H1 (cell line): ENCODE measurements around the gene PPP1CB. TPM values are rescaled to one million over a fixed set of nuclear protein-coding genes. Genes with fewer than 3 reads are reported as not detected.

Experiments
- CTCF ChIA-PET: fragments of 300-600 bp; sonication (Branson Sonifier 250); formaldehyde crosslinking; loops from one replicate; lab custom pipeline; 2021; ENCODE audit not compliant: partially characterized antibody; lab: Charles Lee
- POLR2A ChIA-PET: fragments of 300-600 bp; sonication (Branson Sonifier 250); formaldehyde crosslinking; loops from one replicate; lab custom pipeline; 2021; ENCODE audit warnings: inconsistent platforms; ENCODE audit not compliant: partially characterized antibody; lab: Charles Lee
- DNase-seq, 2 experiments: peaks; one replicate each; pipeline versions ENCODE4 v3.0.0 to v3.0.0-alpha.2; 2010 to 2022; ENCODE audit warnings: low spot score in 2 of 2, low read depth in 1 of 2, mixed read lengths in 1 of 2
- FAIRE-seq: peaks from 2 replicates; lab custom pipeline; 2011; peaks lifted over from hg19 to GRCh38; lab: Jason Lieb, UNC
- H2AFZ ChIP-seq: 2 replicates; pipeline ENCODE4 v1.8.1; 2012; ENCODE audit warnings: low read length, inconsistent platforms
- H2AK5ac ChIP-seq: 2 replicates; pipeline ENCODE4 v1.6.1; 2013; ENCODE audit warnings: low read depth, low read length
- H2BK120ac ChIP-seq: replicated peaks from 2 replicates; pipeline ENCODE3; 2013; ENCODE audit warnings: low read depth, low read length, inconsistent platforms
- H2BK12ac ChIP-seq: 2 replicates; pipeline ENCODE4 v1.6.1; 2013; ENCODE audit warnings: low read depth, low read length
- H2BK15ac ChIP-seq: 2 replicates; pipeline ENCODE4 v1.6.1; 2013; ENCODE audit warnings: low read length
- H2BK20ac ChIP-seq: 2 replicates; pipeline ENCODE4 v1.6.1; 2013; ENCODE audit warnings: low read length
- H2BK5ac ChIP-seq: 2 replicates; pipeline ENCODE4 v1.6.1; 2013; ENCODE audit warnings: low read depth, low read length
- H3K14ac ChIP-seq: 2 replicates; pipeline ENCODE4 v1.6.1; 2013; ENCODE audit warnings: inconsistent platforms; ENCODE audit not compliant: insufficient read length
- H3K18ac ChIP-seq: 2 replicates; pipeline ENCODE4 v1.6.1; 2013; ENCODE audit warnings: low read length; ENCODE audit errors: extremely low read depth
- H3K23ac ChIP-seq: 2 replicates; pipeline ENCODE4 v1.6.1; 2013; ENCODE audit warnings: inconsistent platforms; ENCODE audit not compliant: insufficient read length
- H3K23me2 ChIP-seq: 2 replicates; pipeline ENCODE4 v1.6.1; 2013; ENCODE audit warnings: low read depth, low read length
- H3K27ac ChIP-seq: 2 replicates; pipeline ENCODE4 v1.6.1; 2011; ENCODE audit warnings: low read depth, low read length, inconsistent platforms
- H3K27me3 ChIP-seq, 4 experiments: replicated peaks in 1 of 4; 1 replicate in 1 of 4; 2 replicates in 3 of 4; pipeline versions ENCODE4 v1.6.1 to v1.8.1; 2011 to 2013; ENCODE audit warnings: low read length in 3 of 4, mild to moderate bottlenecking in 3 of 4, inconsistent platforms in 2 of 4, mixed read lengths in 2 of 4, moderate library complexity in 1 of 4; ENCODE audit not compliant: control insufficient read depth in 3 of 4, insufficient read depth in 3 of 4; ENCODE audit errors: extremely low read depth in 1 of 4
- H3K36me3 ChIP-seq, 4 experiments: 2 replicates each; pipeline versions ENCODE4 v1.6.1 to v1.8.1; 2011 to 2013; ENCODE audit warnings: mild to moderate bottlenecking in 4 of 4, low read length in 3 of 4, moderate library complexity in 2 of 4, control low read depth in 1 of 4, inconsistent platforms in 1 of 4; ENCODE audit not compliant: insufficient read depth in 4 of 4, control insufficient read depth in 2 of 4
- H3K4ac ChIP-seq: replicated peaks from 2 replicates; pipeline ENCODE3; 2013; ENCODE audit warnings: low read length, low read depth, mixed read lengths, inconsistent platforms; ENCODE audit not compliant: insufficient read length
- H3K4me1 ChIP-seq, 4 experiments: replicated peaks in 1 of 4; 1 replicate in 1 of 4; 2 replicates in 3 of 4; pipeline versions ENCODE4 v1.6.1 to v1.8.1; 2011 to 2013; ENCODE audit warnings: low read length in 3 of 4, inconsistent platforms in 2 of 4, mixed read lengths in 1 of 4; ENCODE audit not compliant: insufficient read depth in 4 of 4, control insufficient read depth in 3 of 4
- H3K4me2 ChIP-seq, 2 experiments: 2 replicates each; pipeline versions ENCODE4 v1.6.1 to v1.8.1; 2011 to 2013; ENCODE audit warnings: low read depth in 2 of 2, low read length in 2 of 2, control low read depth in 1 of 2, inconsistent platforms in 1 of 2, mild to moderate bottlenecking in 1 of 2; ENCODE audit not compliant: insufficient read depth in 1 of 2
- H3K4me3 ChIP-seq, 4 experiments: fragments of 200-600, 300-600 bp in 1 of 4; sonication (generic), shearing (Covaris generic), sonication (Bioruptor Twin) in 1 of 4; 2 replicates each; pipeline versions ENCODE4 v1.5.1 to v1.8.1; 2011 to 2016; ENCODE audit warnings: low read length in 4 of 4, low read depth in 3 of 4, control low read depth in 2 of 4, inconsistent platforms in 2 of 4, mild to moderate bottlenecking in 2 of 4, mixed read lengths in 1 of 4, moderate library complexity in 1 of 4; ENCODE audit not compliant: insufficient read depth in 2 of 4; ENCODE audit errors: extremely low read depth in 1 of 4
- H3K56ac ChIP-seq: replicated peaks from 2 replicates; pipeline ENCODE3; 2013; ENCODE audit warnings: low read depth, mild to moderate bottlenecking, mixed read lengths, low read length, inconsistent platforms; ENCODE audit not compliant: insufficient read length
- H3K79me1 ChIP-seq: 2 replicates; pipeline ENCODE4 v1.6.1; 2013; ENCODE audit warnings: low read depth, low read length, control low read depth
- H3K79me2 ChIP-seq, 2 experiments: 2 replicates each; pipeline versions ENCODE4 v1.6.1 to v1.8.1; 2012 to 2013; ENCODE audit warnings: low read length in 2 of 2, mild to moderate bottlenecking in 2 of 2, inconsistent platforms in 1 of 2; ENCODE audit not compliant: insufficient read depth in 2 of 2, control insufficient read depth in 1 of 2
- H3K9ac ChIP-seq, 4 experiments: replicated peaks in 1 of 4; 1 replicate in 1 of 4; 2 replicates in 3 of 4; pipeline versions ENCODE4 v1.6.1 to v1.8.1; 2011 to 2013; ENCODE audit warnings: low read depth in 3 of 4, low read length in 3 of 4, control low read depth in 2 of 4, mild to moderate bottlenecking in 2 of 4, moderate library complexity in 2 of 4, inconsistent platforms in 1 of 4; ENCODE audit errors: extremely low read depth in 1 of 4
- H3K9me3 ChIP-seq, 2 experiments: 2 replicates each; pipeline versions ENCODE4 v1.6.1 to v1.8.1; 2012 to 2013; ENCODE audit warnings: mild to moderate bottlenecking in 2 of 2, moderate library complexity in 2 of 2, control low read depth in 1 of 2, inconsistent platforms in 1 of 2, low read depth in 1 of 2, low read length in 1 of 2, mixed read lengths in 1 of 2; ENCODE audit not compliant: insufficient read depth in 2 of 2
- H4K20me1 ChIP-seq, 2 experiments: replicated peaks in 1 of 2; 2 replicates each; pipeline versions ENCODE3 to v1.8.1; 2011 to 2013; ENCODE audit warnings: inconsistent platforms in 2 of 2, low read length in 2 of 2, mild to moderate bottlenecking in 1 of 2; ENCODE audit not compliant: insufficient read depth in 2 of 2, control insufficient read depth in 1 of 2
- H4K5ac ChIP-seq: 2 replicates; pipeline ENCODE4 v1.6.1; 2013; ENCODE audit warnings: low read length, low read depth, mixed read lengths, inconsistent platforms; ENCODE audit not compliant: insufficient read length
- H4K8ac ChIP-seq: 2 replicates; pipeline ENCODE4 v1.8.0; 2013; ENCODE audit warnings: mild to moderate bottlenecking, moderate library complexity, low read length, inconsistent platforms; ENCODE audit not compliant: insufficient read depth; ENCODE audit errors: extremely low read depth
- H4K91ac ChIP-seq: replicated peaks from 2 replicates; pipeline ENCODE3; 2013; ENCODE audit warnings: low read length, mixed read lengths, inconsistent platforms; ENCODE audit not compliant: insufficient read length
- CHD1 ChIP-seq: IDR thresholded peaks from 2 replicates; pipeline ENCODE4 v1.6.1; 2012; ENCODE audit warnings: low read depth, low read length, improper control_type of control experiment
- GABPA ChIP-seq: IDR thresholded peaks from 2 replicates; pipeline ENCODE4 v1.6.1; 2011; ENCODE audit warnings: mild to moderate bottlenecking, low read length, moderate library complexity, borderline replicate concordance; ENCODE audit not compliant: insufficient read depth
- POLR2AphosphoS5 ChIP-seq: IDR thresholded peaks from 2 replicates; pipeline ENCODE4 v1.6.1; 2011; ENCODE audit warnings: low read depth, low read length
- YY1 ChIP-seq: IDR thresholded peaks from 2 replicates; pipeline ENCODE4 v1.6.1; 2011; ENCODE audit warnings: low read depth, mild to moderate bottlenecking, low read length
- WGBS, 2 experiments: shearing (Covaris generic) in 1 of 2; methylation state at CpG; one replicate each; pipeline versions ENCODE4 v1.1.6 to v1.1.7; 2013 to 2015; ENCODE audit warnings: low lambda C conversion rate in 2 of 2, mixed read lengths in 2 of 2, inconsistent platforms in 1 of 2, low coverage in 1 of 2, missing lambda C conversion rate in 1 of 2; ENCODE audit not compliant: insufficient replicate concordance in 2 of 2, insufficient coverage in 1 of 2, insufficient read length in 1 of 2; ENCODE audit errors: extremely low coverage in 1 of 2, missing lambda C conversion rate in 1 of 2; 5-methylcytosine and 5-hydroxymethylcytosine counted together
- polyA plus RNA-seq, 7 experiments: library from polyadenylated mRNA; depleted of rRNA in 3 of 7; stranded (reverse) in 5 of 7; unstranded in 2 of 7; fragments of >200 nt in 5 of 7; fragments of 200-250 nt in 2 of 7; gene quantifications; 1 replicate in 5 of 7; 2 replicates in 1 of 7; 4 replicates in 1 of 7; pipeline versions ENCODE4 v1.2.1 to v1.2.3, GENCODE V29; 2011 to 2013; ENCODE audit warnings: missing spikeins in 2 of 7, mixed read lengths in 2 of 7
- total RNA-seq: library from RNA; stranded (reverse); fragmentation: NEBNext Ultra II Directional; extraction: Animal tissue kit (Norgen Biotek cat#: 25700); gene quantifications from 2 replicates; pipeline ENCODE4 v1.2.1, GENCODE V29; 2021

Gene PPP1CB
- total and polyA plus RNA-seq, 2 of the 8 experiments (the other 6 are each of a cell fraction or from before 2014, with no cell fraction given) = 30.7 to 158 TPM

- Histone ChIP-seq H3K23ac (no peak overlapping the region), H3K4me1 (no peaks in the 10 kb centered on the region), H3K4ac (no peak overlapping the region), H3K18ac (no peak overlapping the region), H3K4me3 (no peak overlapping the region), H3K79me2 (peaks cover 0 to 3% of the 10 kb centered on the region in 2 experiments; a peak in 1 of 4 replicates), H3K27me3 (no peaks in the 10 kb centered on the region), H3K27ac (no peak overlapping the region), H4K91ac (no peak overlapping the region), H2BK120ac (no peak overlapping the region), H4K20me1 (peaks cover 0 to 4% of the 10 kb centered on the region in 2 experiments), H3K23me2 (no peaks in the 10 kb centered on the region), H2AK5ac (no peak overlapping the region), H4K5ac (no peak overlapping the region), H4K8ac (no peak overlapping the region), H2BK12ac (no peak overlapping the region), H3K9ac (no peak overlapping the region), H3K9me3 (no peaks in the 10 kb centered on the region), H3K4me2 (no peak overlapping the region), H2BK20ac (no peak overlapping the region), H3K14ac (no peak overlapping the region), H2AFZ (no peak overlapping the region), H3K79me1 (no peaks in the 10 kb centered on the region), H2BK15ac (no peak overlapping the region), H3K36me3 (peaks cover 10 to 78% (median 37%) of the 10 kb centered on the region in 4 experiments), H3K56ac (no peak overlapping the region), H2BK5ac (no peak overlapping the region)
- TF ChIP-seq POLR2AphosphoS5 = no peak
- no peak for TF ChIP-seq CHD1
- TF ChIP-seq YY1 = no peak
- TF ChIP-seq GABPA = no peak
- FAIRE-seq (no peak), DNase-seq (no peak)
- ChIA-PET CTCF (no interaction called here), POLR2A (no interaction called here)
- 79 to 100% methylated on average over 1 to 3 of the region's 3 CpGs for WGBS, 2 experiments
These were observed 30.8 kb downstream of the PPP1CB start for GRCh38 chr2:28782423-28782822.
